Stimulated activated naive CD4-positive, alpha-beta T cell (primary cell): ENCODE data around the gene TTF2.

Source experiments
- DNase-seq, 6 experiments: peaks; one replicate each; lab custom pipeline; 2025; lab: John Stamatoyannopoulos, UW

TTF2 gene

GRCh38 chr1:117059678-117060440 is at the start of gene TTF2:
Gene TTF2 (plus strand): TSS chr1:117060326. CDS start chr1:117060347, 21 bp downstream.
- DNase-seq = peak; percentile 92 to 99 (median 96)

GRCh38 chr1:117011334-117011733 is 48.8 kb upstream of the TTF2 start:
- DNase-seq = no peak

GRCh38 chr1:117013309-117013858 is 46.7 kb upstream of the TTF2 start:
- DNase-seq = peak in 1 of 6 experiments; percentile 7

GRCh38 chr1:117014209-117014608 is 45.9 kb upstream of the TTF2 start:
- no peak for DNase-seq

GRCh38 chr1:117015724-117016123 is 44.4 kb upstream of the TTF2 start:
- DNase-seq = no peak

GRCh38 chr1:117017062-117017461 is 43.1 kb upstream of the TTF2 start:
- DNase-seq = no peak

GRCh38 chr1:117017648-117018047 is 42.5 kb upstream of the TTF2 start:
- no peak for DNase-seq

- no peak for DNase-seq
Observed at GRCh38 chr1:117020526-117021156, 39.5 kb upstream of the TTF2 start.

- DNase-seq = no peak
Observed at GRCh38 chr1:117022114-117022513, 38.0 kb upstream of the TTF2 start.

GRCh38 chr1:117025568-117025967 is 34.6 kb upstream of the TTF2 start:
- DNase-seq = no peak

GRCh38 chr1:117026361-117026760 is 33.8 kb upstream of the TTF2 start:
- DNase-seq = no peak

- DNase-seq = no peak
Observed at GRCh38 chr1:117029685-117030084, 30.4 kb upstream of the TTF2 start.

GRCh38 chr1:117030271-117030877 is 29.8 kb upstream of the TTF2 start:
- no peak for DNase-seq

- no peak for DNase-seq
Observed at GRCh38 chr1:117032266-117032665, 27.9 kb upstream of the TTF2 start.

GRCh38 chr1:117032681-117033539 is 27.2 kb upstream of the TTF2 start:
- DNase-seq = no peak

- DNase-seq = no peak
Observed at GRCh38 chr1:117033772-117034171, 26.4 kb upstream of the TTF2 start.

GRCh38 chr1:117034791-117035290 is 25.3 kb upstream of the TTF2 start:
- no peak for DNase-seq

GRCh38 chr1:117036018-117036461 is 24.1 kb upstream of the TTF2 start:
- no peak for DNase-seq

- no peak for DNase-seq
Observed at GRCh38 chr1:117037802-117038201, 22.3 kb upstream of the TTF2 start.

GRCh38 chr1:117038236-117038635 is 21.9 kb upstream of the TTF2 start:
- DNase-seq = no peak

GRCh38 chr1:117044217-117044616 is 15.9 kb upstream of the TTF2 start:
- no peak for DNase-seq

- DNase-seq = no peak
Observed at GRCh38 chr1:117045644-117046043, 14.5 kb upstream of the TTF2 start.
